HG03354 (cell line): ENCODE measurements around the gene RIMBP2.

Experiments
- ATAC-seq: cut with Tn5 transposase; IDR thresholded peaks from one replicate; pipeline ENCODE4 v1.9.1; 2021; ENCODE audit warnings: mild to moderate bottlenecking; ENCODE audit not compliant: unreplicated experiment, poor library complexity, severe bottlenecking

The RIMBP2 gene

GRCh38 chr12:130499474-130499873 is 216.6 kb downstream of the RIMBP2 start:
- ATAC-seq, result no peak

- ATAC-seq, result no peak
Measured at GRCh38 chr12:130498589-130499385, 217.3 kb downstream of the RIMBP2 start.

- ATAC-seq, result no peak
Measured at GRCh38 chr12:130497991-130498390, 218.1 kb downstream of the RIMBP2 start.

- ATAC-seq, result no peak
Measured at GRCh38 chr12:130497321-130497720, 218.8 kb downstream of the RIMBP2 start.

GRCh38 chr12:130496516-130497120 is 219.5 kb downstream of the RIMBP2 start:
- no peak for ATAC-seq

- no peak for ATAC-seq
Measured at GRCh38 chr12:130495156-130495555, 220.9 kb downstream of the RIMBP2 start.

GRCh38 chr12:130494736-130495135 is 221.4 kb downstream of the RIMBP2 start:
- no peak for ATAC-seq

- no peak for ATAC-seq
Measured at GRCh38 chr12:130493951-130494350, 222.1 kb downstream of the RIMBP2 start.

GRCh38 chr12:130491421-130492357 is 224.4 kb downstream of the RIMBP2 start:
- no peak for ATAC-seq

- no peak for ATAC-seq
Measured at GRCh38 chr12:130490674-130491073, 225.4 kb downstream of the RIMBP2 start.

- no peak for ATAC-seq
Measured at GRCh38 chr12:130489293-130489692, 226.8 kb downstream of the RIMBP2 start.

- ATAC-seq, result no peak
Measured at GRCh38 chr12:130488358-130488710, 227.8 kb downstream of the RIMBP2 start.

- ATAC-seq, result no peak
Measured at GRCh38 chr12:130487636-130488357, 228.3 kb downstream of the RIMBP2 start.

- ATAC-seq, result no peak
Measured at GRCh38 chr12:130486891-130487416, 229.1 kb downstream of the RIMBP2 start.

GRCh38 chr12:130486146-130486435 is 230.0 kb downstream of the RIMBP2 start:
- no peak for ATAC-seq

- no peak for ATAC-seq
Measured at GRCh38 chr12:130485291-130486145, 230.6 kb downstream of the RIMBP2 start.

GRCh38 chr12:130484221-130484620 is 231.9 kb downstream of the RIMBP2 start:
- no peak for ATAC-seq

- ATAC-seq, result no peak
Measured at GRCh38 chr12:130483616-130484180, 232.4 kb downstream of the RIMBP2 start.

GRCh38 chr12:130482448-130482847 is 233.7 kb downstream of the RIMBP2 start:
- no peak for ATAC-seq
